Epithelial cell of prostate (primary cell): Measurements from ENCODE around the gene ZCCHC14.
A peak's percentile ranks its signal among the peaks of the same experiment; 100 is the strongest.

Experiments used
- DNase-seq: peaks from one replicate; pipeline ENCODE4 v3.0.0-alpha.2; 2011; ENCODE audit warnings: low read depth, low spot score
- H3K27ac ChIP-seq: fragments of 450-650 bp; 2 replicates; pipeline ENCODE4 v1.5.1; 2017; ENCODE audit warnings: mild to moderate bottlenecking

ZCCHC14 gene

GRCh38 chr16:87418216-87418615 is 74.6 kb downstream of the ZCCHC14 start:
- H3K27ac ChIP-seq, result no peak overlapping the region
- no peak for DNase-seq

- no peak overlapping the region for H3K27ac ChIP-seq
Measured at GRCh38 chr16:87417528-87417910, 75.3 kb downstream of the ZCCHC14 start.

GRCh38 chr16:87416826-87417527 is 75.8 kb downstream of the ZCCHC14 start:
- no peak overlapping the region for H3K27ac ChIP-seq
- no peak for DNase-seq

More at GRCh38 chr16:87417528-87417910, 75.3 kb downstream of the ZCCHC14 start:
- DNase-seq, result no peak

GRCh38 chr16:87415441-87415840 is 77.4 kb downstream of the ZCCHC14 start:
- DNase-seq, result no peak
- H3K27ac ChIP-seq, result no peak overlapping the region

- no peak overlapping the region for H3K27ac ChIP-seq
- DNase-seq, result no peak
Measured at GRCh38 chr16:87414251-87414680, 78.6 kb downstream of the ZCCHC14 start.

GRCh38 chr16:87412996-87413421 is 79.8 kb downstream of the ZCCHC14 start:
- DNase-seq, result no peak
- H3K27ac ChIP-seq, result no peak overlapping the region

GRCh38 chr16:87412371-87412995 is 80.3 kb downstream of the ZCCHC14 start:
- no peak for DNase-seq
- no peak overlapping the region for H3K27ac ChIP-seq

GRCh38 chr16:87411375-87412271 is 81.2 kb downstream of the ZCCHC14 start:
- no peak overlapping the region for H3K27ac ChIP-seq
- no peak for DNase-seq

- no peak overlapping the region for H3K27ac ChIP-seq
- no peak for DNase-seq
Measured at GRCh38 chr16:87410968-87411367, 81.9 kb downstream of the ZCCHC14 start.

- no peak for DNase-seq
- H3K27ac ChIP-seq, result no peak overlapping the region
Measured at GRCh38 chr16:87410530-87410929, 82.3 kb downstream of the ZCCHC14 start.

- no peak for DNase-seq
- no peak overlapping the region for H3K27ac ChIP-seq
Measured at GRCh38 chr16:87409781-87410180, 83.0 kb downstream of the ZCCHC14 start.

- no peak overlapping the region for H3K27ac ChIP-seq
- no peak for DNase-seq
Measured at GRCh38 chr16:87409153-87409552, 83.7 kb downstream of the ZCCHC14 start.

- no peak for DNase-seq
- no peak overlapping the region for H3K27ac ChIP-seq
Measured at GRCh38 chr16:87407511-87408112, 85.2 kb downstream of the ZCCHC14 start.

GRCh38 chr16:87406495-87407088 is 86.2 kb downstream of the ZCCHC14 start:
- no peak overlapping the region for H3K27ac ChIP-seq
- no peak for DNase-seq

- H3K27ac ChIP-seq, result peak overlapping the region; percentile 1
- DNase-seq, result no peak
Measured at GRCh38 chr16:87404764-87405625, 87.8 kb downstream of the ZCCHC14 start.

- no peak overlapping the region for H3K27ac ChIP-seq
Measured at GRCh38 chr16:87395181-87395842, 97.5 kb downstream of the ZCCHC14 start.

GRCh38 chr16:87393680-87394055 is 99.2 kb downstream of the ZCCHC14 start:
- DNase-seq, result no peak
- H3K27ac ChIP-seq, result peak overlapping the region; percentile 96

More at GRCh38 chr16:87395181-87395842, 97.5 kb downstream of the ZCCHC14 start:
- no peak for DNase-seq

- peak overlapping the region; percentile 96 for H3K27ac ChIP-seq
- DNase-seq, result no peak
Measured at GRCh38 chr16:87392821-87393679, 99.8 kb downstream of the ZCCHC14 start.
